ENCODE results near the gene TLR10.

The TLR10 gene

GRCh38 chr4:38728631-38729141 is 54.1 kb downstream of the TLR10 start:
- no peak for DNase-seq (ENCODE audit: low spot score)

- DNase-seq (ENCODE audit: low spot score), result no peak
Observed at GRCh38 chr4:38724475-38724808, 58.3 kb downstream of the TLR10 start.

- DNase-seq (ENCODE audit: low spot score), result no peak
Observed at GRCh38 chr4:38723726-38724474, 58.9 kb downstream of the TLR10 start.

- no peak for DNase-seq (ENCODE audit: low spot score)
Observed at GRCh38 chr4:38723114-38723513, 59.7 kb downstream of the TLR10 start.
